ENCODE data around the gene NDUFA1.
A peak's percentile ranks its signal among the peaks of the same experiment; 100 is the strongest.
"Not testable (repeated sequence)": the region's sequence is repeated elsewhere in the genome, so short reads cannot be mapped to it uniquely, and the experiment has no call there.

The NDUFA1 gene

GRCh38 chrX:119871599-119872395 lies at the start of gene NDUFA1, which contains the start of gene RNF113A:
Gene NDUFA1, plus strand, starts transcription at chrX:119871832. Its CDS starts 80 bp downstream, at chrX:119871912.
Gene RNF113A, minus strand, starts transcription at chrX:119871733. Its CDS starts 120 bp downstream, at chrX:119871613.
- peak; percentile 88 for DNase-seq

GRCh38 chrX:119824221-119824620 lies 47.4 kb upstream of the NDUFA1 start:
- DNase-seq, result not testable (repeated sequence)

- peak; percentile 13 for DNase-seq
Observed at GRCh38 chrX:119826399-119826959, 45.2 kb upstream of the NDUFA1 start.

GRCh38 chrX:119828446-119828845 lies 43.2 kb upstream of the NDUFA1 start:
- no peak for DNase-seq

GRCh38 chrX:119833905-119834304 lies 37.7 kb upstream of the NDUFA1 start:
- DNase-seq, result no peak

- peak; percentile 96 for DNase-seq
Observed at GRCh38 chrX:119852382-119853353, 19.0 kb upstream of the NDUFA1 start, which contains the start of gene UPF3B. Gene UPF3B, minus strand, starts transcription at chrX:119852963. Its CDS starts 35 bp downstream, at chrX:119852928.

- DNase-seq, result no peak
Observed at GRCh38 chrX:119853444-119853843, 18.2 kb upstream of the NDUFA1 start.

GRCh38 chrX:119870626-119871131 lies 953 bp upstream of the NDUFA1 start:
- peak; percentile 35 for DNase-seq

- no peak for DNase-seq
Observed at GRCh38 chrX:119871245-119871598, 410 bp upstream of the NDUFA1 start.

- no peak for DNase-seq
Observed at GRCh38 chrX:119878740-119879139, 7.1 kb downstream of the NDUFA1 start.

GRCh38 chrX:119880076-119880475 lies 8.4 kb downstream of the NDUFA1 start:
- DNase-seq, result no peak

- peak; percentile 35 for DNase-seq
Observed at GRCh38 chrX:119880552-119881437, 9.2 kb downstream of the NDUFA1 start.

GRCh38 chrX:119885554-119886428 lies 14.2 kb downstream of the NDUFA1 start:
- peak; percentile 9 for DNase-seq

GRCh38 chrX:119887721-119888425 lies 16.2 kb downstream of the NDUFA1 start:
- DNase-seq, result peak; percentile 76

- not testable (repeated sequence) for DNase-seq
Observed at GRCh38 chrX:119890626-119891025, 19.0 kb downstream of the NDUFA1 start.

- not testable (repeated sequence) for DNase-seq
Observed at GRCh38 chrX:119891961-119892692, 20.5 kb downstream of the NDUFA1 start.

GRCh38 chrX:119895843-119896326 lies 24.3 kb downstream of the NDUFA1 start, which contains the start of gene AKAP14:
Gene AKAP14, plus strand, starts transcription at chrX:119895893. Its CDS starts 7,331 bp downstream, at chrX:119903224.
- no peak for DNase-seq

- DNase-seq, result no peak
Observed at GRCh38 chrX:119899125-119899524, 27.5 kb downstream of the NDUFA1 start.

- no peak for DNase-seq
Observed at GRCh38 chrX:119900976-119901375, 29.3 kb downstream of the NDUFA1 start.
